CD4-positive, alpha-beta memory T cell (primary cell): Measurements from ENCODE around the gene RNASE12. TPM values are rescaled to one million over a fixed set of nuclear protein-coding genes. Genes with fewer than 3 reads are reported as not detected.
"Not testable (repeated sequence)": the region's sequence is repeated elsewhere in the genome, so short reads cannot be mapped to it uniquely, and the experiment has no call there.

ENCODE experiments used
- CTCF ChIA-PET: fragments of 350-600 bp; sonication (Branson Sonifier 250); formaldehyde crosslinking; loops from one replicate; lab custom pipeline; 2021; ENCODE audit warnings: inconsistent platforms; ENCODE audit not compliant: partially characterized antibody; lab: Charles Lee
- POLR2A ChIA-PET: fragments of 350-600 bp; sonication (Branson Sonifier 250); formaldehyde crosslinking; loops from one replicate; lab custom pipeline; 2021; ENCODE audit not compliant: partially characterized antibody; lab: Charles Lee
- DNase-seq, 5 donors: peaks; one replicate each; pipeline versions ENCODE4 v3.0.0 to v3.0.0-alpha.2; 2020 to 2022; ENCODE audit warnings: mixed read lengths in 1 of 5
- H3K27ac ChIP-seq: one replicate; pipeline ENCODE4 v1.7.0; 2013; ENCODE audit warnings: low read depth, low read length
- H3K27me3 ChIP-seq: 2 replicates; pipeline ENCODE4 v1.7.0; 2013; ENCODE audit warnings: mild to moderate bottlenecking, low read length, moderate library complexity; ENCODE audit not compliant: insufficient read depth
- H3K36me3 ChIP-seq: 2 replicates; pipeline ENCODE4 v1.7.0; 2013; ENCODE audit warnings: mild to moderate bottlenecking, low read length, moderate library complexity; ENCODE audit not compliant: insufficient read depth
- H3K4me1 ChIP-seq: 2 replicates; pipeline ENCODE4 v1.7.0; 2013; ENCODE audit warnings: mild to moderate bottlenecking, low read length, moderate library complexity; ENCODE audit not compliant: insufficient read depth
- H3K4me3 ChIP-seq, 2 donors: one replicate each; pipeline ENCODE4 v1.7.0; 2013; ENCODE audit warnings: low read length in 2 of 2, mild to moderate bottlenecking in 1 of 2
- H3K9me3 ChIP-seq, 2 donors: one replicate each; pipeline ENCODE4 v1.7.0; 2013; ENCODE audit warnings: low read length in 2 of 2, control low read depth in 1 of 2; ENCODE audit not compliant: control insufficient read depth in 1 of 2
- H3K27ac Mint-ChIP-seq, 7 donors: one replicate each; pipeline ENCODE4 v1.8.0; 2020 to 2021; ENCODE audit warnings: mixed read lengths in 7 of 7, mild to moderate bottlenecking in 6 of 7, inconsistent platforms in 3 of 7, moderate library complexity in 3 of 7
- H3K27me3 Mint-ChIP-seq, 2 donors: one replicate each; pipeline ENCODE4 v1.8.0; 2020 to 2021; ENCODE audit warnings: mixed read lengths in 2 of 2
- H3K36me3 Mint-ChIP-seq, 2 donors: one replicate each; pipeline ENCODE4 v1.8.0; 2020 to 2021; ENCODE audit warnings: mixed read lengths in 2 of 2, inconsistent platforms in 1 of 2, mild to moderate bottlenecking in 1 of 2
- H3K4me1 Mint-ChIP-seq, 4 donors: one replicate each; pipeline ENCODE4 v1.8.0; 2020 to 2021; ENCODE audit warnings: mixed read lengths in 4 of 4, mild to moderate bottlenecking in 1 of 4
- H3K4me3 Mint-ChIP-seq, 8 donors: one replicate each; pipeline ENCODE4 v1.8.0; 2020 to 2021; ENCODE audit warnings: mixed read lengths in 8 of 8, mild to moderate bottlenecking in 7 of 8, moderate library complexity in 6 of 8, inconsistent platforms in 3 of 8
- H3K9me3 Mint-ChIP-seq, 8 donors: one replicate each; pipeline ENCODE4 v1.8.0; 2020 to 2021; ENCODE audit warnings: mixed read lengths in 8 of 8, mild to moderate bottlenecking in 5 of 8, inconsistent platforms in 3 of 8, moderate library complexity in 1 of 8
- intact Hi-C: fragments of 100-400 bp; cut with micrococcal nuclease; formaldehyde crosslinking; loops from one replicate; pipeline ENCODE4 v1.15.1; 2023
- polyA plus RNA-seq, 2 donors: library from polyadenylated mRNA; unstranded; fragments of 300-500 nt; fragmentation: Illumina TruSeq; gene quantifications; one replicate each; pipeline ENCODE4 v1.2.3, GENCODE V29; 2021
- total RNA-seq, 2 experiments: library from RNA; stranded (reverse); gene quantifications; one replicate each; pipeline ENCODE4 v1.2.3, GENCODE V29; 2021

RNASE12 gene
- total and polyA plus RNA-seq, 4 experiments from 2014 or later = not detected

DNA sequence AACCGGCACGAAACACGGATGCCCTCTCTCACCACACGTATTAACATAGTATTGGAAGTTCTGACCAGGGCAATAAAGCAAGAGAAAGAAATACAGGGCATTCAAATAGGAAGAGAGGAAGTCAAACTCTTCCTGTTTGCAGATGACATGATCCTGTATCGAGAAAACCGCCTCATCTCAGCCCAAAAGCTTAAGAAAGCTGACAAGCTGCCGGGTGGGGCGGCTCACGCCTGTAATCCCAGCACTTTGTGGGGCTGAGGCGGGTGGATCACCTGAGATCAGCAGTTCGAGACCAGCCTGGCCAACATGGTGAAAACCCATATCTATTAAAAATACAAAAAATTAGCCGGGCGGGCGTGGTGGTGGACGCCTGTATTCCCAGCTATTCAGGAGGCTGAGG lies 32.6 kb upstream of the RNASE12 start:
- no peaks in the 10 kb centered on the region for H3K36me3 ChIP-seq
- intact Hi-C loops = no loop called here
- H3K27me3 ChIP-seq = peaks cover 6% of the 10 kb centered on the region
- H3K4me3 ChIP-seq = no peak overlapping the region
- H3K4me1 Mint-ChIP-seq = peaks cover 38 to 65% (median 52%) of the 10 kb centered on the region in 4 donors
- ChIA-PET CTCF (interaction anchor here (1.1 to 1.2 kb wide), 2 partner anchors 12 to 13 kb away, joined by 3 to 6 read pairs; no protein-coding TSS in a partner anchor), POLR2A (interaction anchor here (2.2 kb wide), 1 partner anchor 60 kb away, joined by 7 read pairs; the partner anchor contains the start of gene RNASE4)
- no peaks in the 10 kb centered on the region for H3K9me3 ChIP-seq
- peaks cover 0 to 10% (median 0%) of the 10 kb centered on the region in 8 donors for H3K9me3 Mint-ChIP-seq
- H3K27me3 Mint-ChIP-seq = peaks cover 16 to 39% of the 10 kb centered on the region in 2 donors
- H3K4me3 Mint-ChIP-seq = peak overlapping the region; percentile 8 to 88 (median 72)
- peak overlapping the region in 3 of 7 donors; percentile 13 to 99 (median 43) for H3K27ac Mint-ChIP-seq
- DNase-seq = no peak
- peaks cover 0 to 10% of the 10 kb centered on the region in 2 donors for H3K36me3 Mint-ChIP-seq
- H3K4me1 ChIP-seq = peaks cover 31% of the 10 kb centered on the region
- no peak overlapping the region for H3K27ac ChIP-seq

GRCh38 chr14:20622816-20623291 lies 31.7 kb upstream of the RNASE12 start:
- POLR2A ChIA-PET = interaction anchor here (1.0 to 2.2 kb wide), 3 partner anchors 9 to 61 kb away, joined by 3 to 11 read pairs (median 7); partner anchors contain the start of gene RNASE4
- H3K4me3 Mint-ChIP-seq = peak overlapping the region in 6 of 8 donors; percentile 24 to 65 (median 40)
- peaks cover 0 to 10% of the 10 kb centered on the region in 2 donors for H3K36me3 Mint-ChIP-seq
- peaks cover 6% of the 10 kb centered on the region for H3K27me3 ChIP-seq
- CTCF ChIA-PET = interaction anchor here (1.0 to 1.5 kb wide), 5 partner anchors 9 to 295 kb away, joined by 3 to 5 read pairs (median 3); no protein-coding TSS in a partner anchor
- peak overlapping the region in 3 of 7 donors; percentile 50 to 99 (median 73) for H3K27ac Mint-ChIP-seq
- no peak for DNase-seq
- no peak overlapping the region for H3K27ac ChIP-seq
- no peak overlapping the region for H3K4me3 ChIP-seq
- H3K4me1 ChIP-seq = peaks cover 31% of the 10 kb centered on the region
- no peaks in the 10 kb centered on the region for H3K9me3 ChIP-seq
- H3K36me3 ChIP-seq = no peaks in the 10 kb centered on the region
- H3K9me3 Mint-ChIP-seq = peaks cover 0 to 10% (median 0%) of the 10 kb centered on the region in 8 donors
- H3K27me3 Mint-ChIP-seq = peaks cover 13 to 33% of the 10 kb centered on the region in 2 donors
- peaks cover 30 to 56% (median 45%) of the 10 kb centered on the region in 4 donors for H3K4me1 Mint-ChIP-seq
- intact Hi-C loops = no loop called here

- H3K4me3 Mint-ChIP-seq = no peak overlapping the region
- intact Hi-C loops = no loop called here
- H3K27ac Mint-ChIP-seq = no peak overlapping the region
- Histone ChIP-seq H3K4me3 (no peak overlapping the region), H3K9me3 (no peaks in the 10 kb centered on the region), H3K27me3 (peaks cover 6% of the 10 kb centered on the region), H3K27ac (no peak overlapping the region), H3K36me3 (no peaks in the 10 kb centered on the region), H3K4me1 (peaks cover 31% of the 10 kb centered on the region)
- peaks cover 0 to 10% (median 0%) of the 10 kb centered on the region in 8 donors for H3K9me3 Mint-ChIP-seq
- peaks cover 11 to 29% of the 10 kb centered on the region in 2 donors for H3K27me3 Mint-ChIP-seq
- ChIA-PET POLR2A (no interaction called here), CTCF (no interaction called here)
- peaks cover 0 to 10% of the 10 kb centered on the region in 2 donors for H3K36me3 Mint-ChIP-seq
- H3K4me1 Mint-ChIP-seq = peaks cover 22 to 37% (median 30%) of the 10 kb centered on the region in 4 donors
- no peak for DNase-seq
These were observed 29.8 kb upstream of the RNASE12 start for GRCh38 chr14:20620798-20621478.

DNA sequence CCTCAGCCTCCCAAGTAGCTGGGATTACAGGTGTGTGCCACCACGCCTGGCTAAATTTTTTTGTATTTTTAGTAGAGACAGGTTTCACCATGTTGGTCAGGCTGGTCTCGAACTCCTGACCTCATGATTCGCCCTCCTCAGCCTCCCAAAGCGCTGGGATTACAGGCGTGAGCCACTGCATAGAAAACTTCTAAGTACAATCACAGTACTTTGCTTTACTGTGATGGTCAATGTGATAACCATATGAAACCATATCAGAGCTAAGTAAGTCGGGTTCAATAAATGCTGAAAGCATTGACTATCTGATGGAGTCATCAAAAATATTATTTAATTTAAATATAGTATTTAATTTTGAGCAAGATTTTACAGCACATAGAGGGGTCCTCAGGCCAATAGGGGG lies 28.5 kb upstream of the RNASE12 start:
- H3K36me3 ChIP-seq, DNase-seq, H3K9me3 ChIP-seq, H3K27ac ChIP-seq, H3K36me3 Mint-ChIP-seq, H3K27ac Mint-ChIP-seq, H3K27me3 ChIP-seq, CTCF ChIA-PET, H3K4me3 Mint-ChIP-seq, H3K4me3 ChIP-seq, H3K9me3 Mint-ChIP-seq: not testable (repeated sequence)
- POLR2A ChIA-PET = interaction anchor here (1.2 kb wide), 1 partner anchor 64 kb away, joined by 5 read pairs; no protein-coding TSS in a partner anchor
- H3K4me1 Mint-ChIP-seq = peaks cover 11 to 27% (median 19%) of the 10 kb centered on the region in 4 donors
- peaks cover 4 to 23% of the 10 kb centered on the region in 2 donors for H3K27me3 Mint-ChIP-seq
- peaks cover 21% of the 10 kb centered on the region for H3K4me1 ChIP-seq
- intact Hi-C loops = loop anchor here (10.0 kb wide), 1 partner anchor 645 kb away; the partner anchor contains the start of gene OR4K15

DNA sequence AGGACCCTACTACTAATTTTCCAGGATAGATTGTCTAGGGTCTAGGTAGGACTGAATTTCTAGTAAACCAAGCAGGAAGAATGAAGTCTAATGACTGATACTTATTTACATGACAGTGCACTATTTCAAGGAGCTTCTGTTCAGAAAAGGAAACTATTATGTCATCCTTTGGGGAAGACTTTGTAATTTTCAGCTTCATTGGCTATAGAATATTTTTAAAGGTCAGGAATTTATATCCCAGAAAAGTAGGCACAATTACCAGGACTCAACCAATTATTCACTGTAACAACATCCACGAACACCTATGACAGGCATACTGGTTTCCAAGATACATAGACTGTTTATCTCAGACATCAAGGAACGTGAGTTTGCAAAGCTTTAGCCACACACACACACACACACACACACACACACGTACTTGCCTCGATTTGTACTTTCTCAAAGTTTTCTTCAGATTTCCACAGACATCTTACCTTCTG lies 27.1 kb upstream of the RNASE12 start:
- peaks cover 4 to 16% of the 10 kb centered on the region in 2 donors for H3K27me3 Mint-ChIP-seq
- intact Hi-C loops = loop anchor here (10.0 kb wide), 1 partner anchor 644 kb away; the partner anchor contains the start of gene OR4K15
- H3K4me3 Mint-ChIP-seq = no peak overlapping the region
- no peaks in the 10 kb centered on the region for H3K9me3 ChIP-seq
- no peak for DNase-seq
- no peak overlapping the region for H3K27ac ChIP-seq
- peaks cover 6% of the 10 kb centered on the region for H3K27me3 ChIP-seq
- H3K4me1 ChIP-seq = peaks cover 17% of the 10 kb centered on the region
- no peak overlapping the region for H3K4me3 ChIP-seq
- H3K36me3 Mint-ChIP-seq = no peaks in the 10 kb centered on the region
- POLR2A ChIA-PET = interaction anchor here (1.1 kb wide), 1 partner anchor 9 kb away, joined by 3 read pairs; no protein-coding TSS in a partner anchor
- CTCF ChIA-PET = interaction anchor here (0.7 to 1.1 kb wide), 2 partner anchors 74 to 88 kb away, joined by 3 read pairs; no protein-coding TSS in a partner anchor
- H3K4me1 Mint-ChIP-seq = peaks cover 5 to 16% (median 8%) of the 10 kb centered on the region in 4 donors
- peak overlapping the region in 1 of 7 donors; percentile 4 for H3K27ac Mint-ChIP-seq
- H3K9me3 Mint-ChIP-seq = no peaks in the 10 kb centered on the region
- no peaks in the 10 kb centered on the region for H3K36me3 ChIP-seq

DNA sequence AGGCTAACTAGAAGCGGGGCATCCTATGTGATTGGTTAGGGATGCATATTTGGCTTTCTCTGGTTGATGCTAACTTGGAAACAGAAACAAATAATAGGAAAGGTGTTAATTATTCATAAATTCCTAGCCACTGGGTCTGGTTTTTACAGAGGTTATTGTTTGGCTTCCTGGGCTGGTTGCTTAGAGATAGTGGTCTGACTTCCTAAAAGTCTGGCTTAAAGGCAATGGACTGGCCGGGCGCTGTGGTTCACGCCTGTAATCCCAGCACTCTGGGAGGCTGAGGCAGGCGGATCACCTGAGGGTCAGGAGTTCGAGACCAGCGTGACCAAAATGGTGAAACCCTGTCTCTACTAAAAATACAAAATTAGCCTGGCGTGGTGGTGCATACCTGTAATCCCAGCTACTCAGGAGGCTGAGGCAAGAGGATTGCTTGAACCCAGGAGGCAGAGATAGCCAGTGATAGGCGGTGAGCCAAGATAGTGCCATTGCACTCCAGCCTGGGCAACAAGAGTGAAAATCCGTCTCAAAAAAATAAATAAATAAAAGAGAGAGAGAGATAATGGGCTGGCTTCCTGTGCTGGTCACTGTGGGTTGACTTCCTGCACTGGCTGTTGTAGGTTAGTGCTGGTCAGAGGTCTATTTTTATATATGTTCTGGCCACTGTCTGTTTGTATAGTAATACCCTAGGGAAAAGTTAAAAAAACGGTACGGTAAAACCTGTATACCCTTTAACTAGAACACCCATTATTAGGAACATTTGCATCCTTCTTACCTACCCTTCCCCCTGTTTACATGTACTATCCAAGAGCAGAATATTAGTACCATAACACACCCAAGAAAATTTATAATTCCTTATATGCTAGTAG lies 26.2 kb upstream of the RNASE12 start:
- Mint-ChIP-seq H3K27ac (peak overlapping the region in 1 of 7 donors; percentile 5), H3K27me3 (peaks cover 4 to 12% of the 10 kb centered on the region in 2 donors), H3K9me3 (no peaks in the 10 kb centered on the region), H3K4me1 (peaks cover 0 to 7% (median 3%) of the 10 kb centered on the region in 4 donors), H3K36me3 (no peaks in the 10 kb centered on the region), H3K4me3 (no peak overlapping the region)
- intact Hi-C loops = loop anchor here (10.0 kb wide), 1 partner anchor 643 kb away; the partner anchor contains the start of gene OR4K15
- Histone ChIP-seq H3K36me3 (no peaks in the 10 kb centered on the region), H3K4me1 (peaks cover 19% of the 10 kb centered on the region), H3K4me3 (no peak overlapping the region), H3K27me3 (peaks cover 1% of the 10 kb centered on the region), H3K9me3 (no peaks in the 10 kb centered on the region), H3K27ac (no peak overlapping the region)
- DNase-seq = no peak
- ChIA-PET CTCF (interaction anchor here (1.1 kb wide), 1 partner anchor 75 kb away, joined by 3 read pairs; no protein-coding TSS in a partner anchor), POLR2A (interaction anchor here (1.1 kb wide), 1 partner anchor 8 kb away, joined by 3 read pairs; no protein-coding TSS in a partner anchor)
